Central memory CD8-positive, alpha-beta T cell (primary cell): ENCODE data around the gene SFXN1.

Source experiments
- ATAC-seq: fragments of 150-1000 bp; cut with Tn5 transposase; replicated peaks from 2 replicates; pipeline ENCODE4 v1.10.0; 2022; ENCODE audit warnings: mild to moderate bottlenecking, moderate FRiP score, moderate number of reproducible peaks; ENCODE audit not compliant: poor library complexity, severe bottlenecking; ENCODE audit errors: extremely low read depth
- DNase-seq, 2 donors: peaks; one replicate each; pipeline ENCODE4 v3.0.0; 2021; ENCODE audit warnings: low spot score in 2 of 2
- H3K27ac Mint-ChIP-seq: one replicate; pipeline ENCODE4 v1.8.0; 2022; ENCODE audit warnings: low read depth, mild to moderate bottlenecking, moderate library complexity, mixed read lengths
- H3K27me3 Mint-ChIP-seq: one replicate; pipeline ENCODE4 v1.8.0; 2022; ENCODE audit warnings: mixed read lengths
- H3K36me3 Mint-ChIP-seq: one replicate; pipeline ENCODE4 v1.8.0; 2022; ENCODE audit warnings: mild to moderate bottlenecking, moderate library complexity, mixed read lengths; ENCODE audit not compliant: insufficient read depth
- H3K4me1 Mint-ChIP-seq: one replicate; pipeline ENCODE4 v1.8.0; 2022; ENCODE audit warnings: mixed read lengths
- H3K4me3 Mint-ChIP-seq: one replicate; pipeline ENCODE4 v1.8.0; 2022; ENCODE audit warnings: mild to moderate bottlenecking, moderate library complexity, mixed read lengths
- H3K9me3 Mint-ChIP-seq: one replicate; pipeline ENCODE4 v1.8.0; 2022; ENCODE audit warnings: mixed read lengths

SFXN1 gene

GRCh38 chr5:175576096-175576495 lies 97.7 kb downstream of the SFXN1 start:
- Mint-ChIP-seq H3K9me3 (no peaks in the 10 kb centered on the region), H3K4me1 (no peaks in the 10 kb centered on the region), H3K36me3 (peaks cover 1% of the 10 kb centered on the region), H3K27me3 (peaks cover 63% of the 10 kb centered on the region), H3K27ac (no peak overlapping the region), H3K4me3 (no peak overlapping the region)
- ATAC-seq (no peak), DNase-seq (no peak)

DNA sequence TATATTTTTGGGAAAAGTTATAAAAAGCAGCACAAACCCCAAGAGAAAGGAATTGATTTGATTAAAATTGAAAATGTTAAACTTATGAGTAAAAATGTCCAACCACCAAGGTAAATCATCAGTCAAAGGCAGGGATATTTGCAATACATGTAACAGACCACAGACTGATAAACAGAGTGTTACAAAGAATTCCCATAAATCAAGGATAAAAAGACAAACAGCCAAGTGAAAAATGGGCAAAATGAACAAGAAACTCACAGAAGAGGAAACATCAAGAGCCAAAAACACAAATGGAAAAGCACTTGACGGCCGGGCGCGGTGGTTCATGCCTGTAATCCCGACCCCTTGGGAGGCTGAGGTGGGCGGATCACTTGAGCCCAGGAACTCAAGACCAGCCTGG lies 98.2 kb downstream of the SFXN1 start:
- ATAC-seq (no peak), DNase-seq (no peak)
- Mint-ChIP-seq H3K4me1 (no peaks in the 10 kb centered on the region), H3K4me3 (no peak overlapping the region), H3K36me3 (peaks cover 1% of the 10 kb centered on the region), H3K9me3 (no peaks in the 10 kb centered on the region), H3K27me3 (peaks cover 63% of the 10 kb centered on the region), H3K27ac (no peak overlapping the region)
